ENCODE measurements around the gene CARNS1.

GRCh38 chr11:67457453-67457852 lies 42.0 kb downstream of the CARNS1 start:
- TF ChIP-seq TBP (IDR thresholded peaks at IDR 0.05; ENCODE audit: low read depth, low read length) (no peak), CTCF (IDR thresholded peaks at IDR 0.05; ENCODE audit: control extremely low read depth in 1 of 3, insufficient read depth in 1 of 3, low read depth in 1 of 3, low read length in 3 of 3) (no peak), SP2 (IDR thresholded peaks at IDR 0.05; ENCODE audit: low read length) (no peak), GTF2F1 (IDR thresholded peaks at IDR 0.05; ENCODE audit: borderline replicate concordance, low read depth, low read length) (no peak), POLR2AphosphoS5 (IDR thresholded peaks at IDR 0.05; ENCODE audit: low read depth, low read length) (no peak), EZH2 (IDR thresholded peaks at IDR 0.05; ENCODE audit: low read depth, low read length, severe bottlenecking) (no peak), POLR2A (IDR thresholded peaks at IDR 0.05; ENCODE audit: control extremely low read depth in 1 of 2, low read depth in 2 of 2, low read length in 2 of 2) (no peak), TAF7 (optimal IDR thresholded peaks at IDR 0.05; ENCODE audit: borderline replicate concordance, low read depth, low read length) (no peak)
